ENCODE results near the gene RABGAP1L.

DNA sequence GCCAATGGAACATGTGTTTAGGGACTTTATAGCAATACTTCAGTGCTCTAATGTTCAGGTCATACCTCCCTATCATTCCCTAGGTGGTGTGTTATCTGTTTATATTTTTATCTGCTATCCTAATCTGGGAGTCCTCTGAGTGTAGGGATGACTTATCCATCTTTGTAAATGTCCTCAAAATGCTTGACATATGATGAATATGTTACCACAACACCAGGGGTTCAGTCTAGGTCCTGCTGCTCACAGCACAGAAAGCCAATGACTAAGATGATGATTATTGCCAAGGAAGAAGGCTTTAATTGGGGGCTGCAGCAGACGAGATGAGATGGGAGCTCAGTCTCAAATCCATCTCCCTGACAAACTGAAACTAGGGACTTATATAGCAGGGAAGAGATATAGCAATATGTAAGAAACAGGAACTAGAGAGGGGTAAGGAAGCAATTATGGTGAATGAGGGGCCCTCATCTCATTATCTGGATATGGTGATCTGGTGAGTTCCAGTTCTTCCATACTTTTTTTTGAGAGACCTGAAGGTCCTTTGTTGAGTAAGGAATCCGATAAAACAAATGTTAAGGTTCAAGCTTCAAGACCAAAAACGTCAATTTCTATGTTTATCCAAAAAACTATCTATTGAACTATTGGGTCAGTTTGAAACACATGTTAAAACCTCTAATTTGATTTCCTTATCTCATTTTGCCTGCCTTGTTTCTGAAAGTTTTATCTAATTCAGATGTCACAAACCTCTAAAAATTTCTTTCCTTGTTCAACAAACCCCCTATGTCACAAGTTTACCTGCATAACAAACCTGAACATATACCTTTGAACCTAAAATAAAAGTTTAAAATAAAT, 583.7 kb downstream of the RABGAP1L start:
- TF ChIP-seq, protein P1, sequence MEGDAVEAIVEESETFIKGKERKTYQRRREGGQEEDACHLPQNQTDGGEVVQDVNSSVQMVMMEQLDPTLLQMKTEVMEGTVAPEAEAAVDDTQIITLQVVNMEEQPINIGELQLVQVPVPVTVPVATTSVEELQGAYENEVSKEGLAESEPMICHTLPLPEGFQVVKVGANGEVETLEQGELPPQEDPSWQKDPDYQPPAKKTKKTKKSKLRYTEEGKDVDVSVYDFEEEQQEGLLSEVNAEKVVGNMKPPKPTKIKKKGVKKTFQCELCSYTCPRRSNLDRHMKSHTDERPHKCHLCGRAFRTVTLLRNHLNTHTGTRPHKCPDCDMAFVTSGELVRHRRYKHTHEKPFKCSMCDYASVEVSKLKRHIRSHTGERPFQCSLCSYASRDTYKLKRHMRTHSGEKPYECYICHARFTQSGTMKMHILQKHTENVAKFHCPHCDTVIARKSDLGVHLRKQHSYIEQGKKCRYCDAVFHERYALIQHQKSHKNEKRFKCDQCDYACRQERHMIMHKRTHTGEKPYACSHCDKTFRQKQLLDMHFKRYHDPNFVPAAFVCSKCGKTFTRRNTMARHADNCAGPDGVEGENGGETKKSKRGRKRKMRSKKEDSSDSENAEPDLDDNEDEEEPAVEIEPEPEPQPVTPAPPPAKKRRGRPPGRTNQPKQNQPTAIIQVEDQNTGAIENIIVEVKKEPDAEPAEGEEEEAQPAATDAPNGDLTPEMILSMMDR (IDR thresholded peaks at IDR 0.05; ENCODE audit: control extremely low read depth in 1 of 3, insufficient read depth in 1 of 3, low read depth in 1 of 3, low read length in 3 of 3), result no peak
- TF ChIP-seq EZH2 (IDR thresholded peaks at IDR 0.05; ENCODE audit: low read depth, low read length, severe bottlenecking), result no peak

Data from H1 (cell line).